HepG2 (cell line): ENCODE data around the gene PTGIR. TPM values are rescaled to one million over a fixed set of nuclear protein-coding genes. Genes with fewer than 3 reads are reported as not detected.

Source experiments
- KDM4B ChIP-seq: sonication (generic); formaldehyde crosslinking; IDR thresholded peaks from 2 replicates; pipeline ENCODE4 v1.4.0; 2020; ENCODE audit warnings: missing genetic modification reagents
- KDM6A ChIP-seq: IDR thresholded peaks from 2 replicates; pipeline ENCODE4 v1.6.1; 2016; ENCODE audit warnings: low read depth
- NR2C2 ChIP-seq: sonication (generic); formaldehyde crosslinking; IDR thresholded peaks from 2 replicates; pipeline ENCODE4 v1.4.0; 2020; ENCODE audit warnings: missing genetic modification reagents, mild to moderate bottlenecking, moderate library complexity, borderline replicate concordance
- SIX1 ChIP-seq: sonication (generic); formaldehyde crosslinking; IDR thresholded peaks from 2 replicates; pipeline ENCODE4 v1.4.0; 2020; ENCODE audit warnings: missing genetic modification reagents, borderline replicate concordance
- ZBTB20 ChIP-seq: sonication (generic); formaldehyde crosslinking; IDR thresholded peaks from 2 replicates; pipeline ENCODE4 v1.8.1; 2023; ENCODE audit warnings: missing genetic modification reagents, low read depth, mild to moderate bottlenecking, borderline replicate concordance
- ZFP1 ChIP-seq: IDR thresholded peaks from 2 replicates; pipeline ENCODE4 v1.6.1; 2016
- ZFY ChIP-seq: sonication (generic); formaldehyde crosslinking; IDR thresholded peaks from 2 replicates; pipeline ENCODE4 v1.4.0; 2020; ENCODE audit warnings: missing genetic modification reagents
- ZNF180 ChIP-seq: sonication (generic); formaldehyde crosslinking; IDR thresholded peaks from 2 replicates; pipeline ENCODE4 v1.4.0; 2020; ENCODE audit warnings: low read depth, missing genetic modification reagents, borderline replicate concordance
- ZNF563 ChIP-seq: sonication (generic); formaldehyde crosslinking; IDR thresholded peaks from 2 replicates; pipeline ENCODE4 v1.8.0; 2022; ENCODE audit warnings: mild to moderate bottlenecking, moderate library complexity, missing genetic modification reagents
- ZNF597 ChIP-seq: sonication (generic); formaldehyde crosslinking; IDR thresholded peaks from 2 replicates; pipeline ENCODE4 v1.5.0; 2020; ENCODE audit warnings: missing genetic modification reagents
- polyA plus RNA-seq, 8 experiments: library from polyadenylated mRNA; depleted of rRNA in 3 of 8; stranded (reverse) in 7 of 8; unstranded in 1 of 8; fragments of >200 nt; fragmentation: Illumina TruSeq in 4 of 8; extraction: Trizol in 4 of 8; gene quantifications; 2 replicates each; pipeline versions ENCODE4 v1.2.1 to v1.2.3, GENCODE V29; 2011 to 2016; ENCODE audit warnings: low read depth in 4 of 8, missing spikeins in 1 of 8, mixed read lengths in 1 of 8; ENCODE audit not compliant: insufficient read depth in 1 of 8
- total RNA-seq, 5 experiments: library from RNA; depleted of rRNA; stranded (reverse); fragments of >200 nt; fragmentation: Illumina TruSeq; extraction: Trizol; gene quantifications; 2 replicates each; pipeline ENCODE4 v1.2.3, GENCODE V29; 2016; ENCODE audit warnings: low read depth in 1 of 5
- TF ChIP-seq, protein P1 (sequence below): sonication (generic); formaldehyde crosslinking; IDR thresholded peaks from 2 replicates; pipeline ENCODE4 v1.5.1; 2020; ENCODE audit warnings: missing genetic modification reagents, mild to moderate bottlenecking, borderline replicate concordance
- TF ChIP-seq, protein P2 (sequence below): sonication (generic); formaldehyde crosslinking; IDR thresholded peaks from 2 replicates; pipeline ENCODE4 v1.5.0; 2020; ENCODE audit warnings: missing genetic modification reagents

Gene PTGIR
- total and polyA plus RNA-seq, 2 of the 13 experiments (the other 11 are each of a cell fraction or from before 2014, with no cell fraction given), result not detected

GRCh38 chr19:46670813-46671212 lies 45.9 kb upstream of the PTGIR start (continued):
- TF ChIP-seq ZNF597 (CRISPR knock-in tag), result no peak
- TF ChIP-seq SIX1 (CRISPR knock-in tag), result no peak
- no peak for TF ChIP-seq KDM6A (CRISPR knock-in tag)
- no peak for TF ChIP-seq KDM4B (CRISPR knock-in tag)
- TF ChIP-seq ZFY (CRISPR knock-in tag), result no peak
- TF ChIP-seq, protein P1, sequence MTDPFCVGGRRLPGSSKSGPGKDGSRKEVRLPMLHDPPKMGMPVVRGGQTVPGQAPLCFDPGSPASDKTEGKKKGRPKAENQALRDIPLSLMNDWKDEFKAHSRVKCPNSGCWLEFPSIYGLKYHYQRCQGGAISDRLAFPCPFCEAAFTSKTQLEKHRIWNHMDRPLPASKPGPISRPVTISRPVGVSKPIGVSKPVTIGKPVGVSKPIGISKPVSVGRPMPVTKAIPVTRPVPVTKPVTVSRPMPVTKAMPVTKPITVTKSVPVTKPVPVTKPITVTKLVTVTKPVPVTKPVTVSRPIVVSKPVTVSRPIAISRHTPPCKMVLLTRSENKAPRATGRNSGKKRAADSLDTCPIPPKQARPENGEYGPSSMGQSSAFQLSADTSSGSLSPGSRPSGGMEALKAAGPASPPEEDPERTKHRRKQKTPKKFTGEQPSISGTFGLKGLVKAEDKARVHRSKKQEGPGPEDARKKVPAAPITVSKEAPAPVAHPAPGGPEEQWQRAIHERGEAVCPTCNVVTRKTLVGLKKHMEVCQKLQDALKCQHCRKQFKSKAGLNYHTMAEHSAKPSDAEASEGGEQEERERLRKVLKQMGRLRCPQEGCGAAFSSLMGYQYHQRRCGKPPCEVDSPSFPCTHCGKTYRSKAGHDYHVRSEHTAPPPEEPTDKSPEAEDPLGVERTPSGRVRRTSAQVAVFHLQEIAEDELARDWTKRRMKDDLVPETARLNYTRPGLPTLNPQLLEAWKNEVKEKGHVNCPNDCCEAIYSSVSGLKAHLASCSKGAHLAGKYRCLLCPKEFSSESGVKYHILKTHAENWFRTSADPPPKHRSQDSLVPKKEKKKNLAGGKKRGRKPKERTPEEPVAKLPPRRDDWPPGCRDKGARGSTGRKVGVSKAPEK, result no peak
- no peak for TF ChIP-seq ZNF563
- no peak for TF ChIP-seq NR2C2 (CRISPR knock-in tag)
- no peak for TF ChIP-seq ZBTB20
- no peak for TF ChIP-seq ZNF180
- no peak for TF ChIP-seq ZFP1 (CRISPR knock-in tag)
- TF ChIP-seq, protein P2, sequence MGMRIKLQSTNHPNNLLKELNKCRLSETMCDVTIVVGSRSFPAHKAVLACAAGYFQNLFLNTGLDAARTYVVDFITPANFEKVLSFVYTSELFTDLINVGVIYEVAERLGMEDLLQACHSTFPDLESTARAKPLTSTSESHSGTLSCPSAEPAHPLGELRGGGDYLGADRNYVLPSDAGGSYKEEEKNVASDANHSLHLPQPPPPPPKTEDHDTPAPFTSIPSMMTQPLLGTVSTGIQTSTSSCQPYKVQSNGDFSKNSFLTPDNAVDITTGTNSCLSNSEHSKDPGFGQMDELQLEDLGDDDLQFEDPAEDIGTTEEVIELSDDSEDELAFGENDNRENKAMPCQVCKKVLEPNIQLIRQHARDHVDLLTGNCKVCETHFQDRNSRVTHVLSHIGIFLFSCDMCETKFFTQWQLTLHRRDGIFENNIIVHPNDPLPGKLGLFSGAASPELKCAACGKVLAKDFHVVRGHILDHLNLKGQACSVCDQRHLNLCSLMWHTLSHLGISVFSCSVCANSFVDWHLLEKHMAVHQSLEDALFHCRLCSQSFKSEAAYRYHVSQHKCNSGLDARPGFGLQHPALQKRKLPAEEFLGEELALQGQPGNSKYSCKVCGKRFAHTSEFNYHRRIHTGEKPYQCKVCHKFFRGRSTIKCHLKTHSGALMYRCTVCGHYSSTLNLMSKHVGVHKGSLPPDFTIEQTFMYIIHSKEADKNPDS (CRISPR knock-in tag), result no peak
